Mononuclear cell (primary cell): Measurements from ENCODE around the gene HBEGF. TPM values are rescaled to one million over a fixed set of nuclear protein-coding genes. Genes with fewer than 3 reads are reported as not detected.

Experiments
- H3K27me3 ChIP-seq: 2 replicates; pipeline ENCODE4 v1.6.0; 2011; ENCODE audit warnings: low read length, control low read depth; ENCODE audit not compliant: insufficient read depth
- H3K4me1 ChIP-seq: 2 replicates; pipeline ENCODE4 v1.5.1; 2011; ENCODE audit warnings: mild to moderate bottlenecking, low read length, control low read depth; ENCODE audit not compliant: insufficient read depth
- H3K4me3 ChIP-seq: 2 replicates; pipeline ENCODE4 v1.5.1; 2011; ENCODE audit warnings: mild to moderate bottlenecking, low read length, moderate library complexity
- H3K9me3 ChIP-seq: 2 replicates; pipeline ENCODE4 v1.5.1; 2011; ENCODE audit warnings: low read depth, mild to moderate bottlenecking, control low read depth, low read length
- total RNA-seq: library from RNA; depleted of rRNA; stranded (reverse); fragments of >200 nt; gene quantifications from one replicate; pipeline ENCODE4 v1.2.3, GENCODE V29; 2012

Gene HBEGF
- total RNA-seq, 1 donor: 80.5 TPM

- peaks cover 8% of the 10 kb centered on the region for H3K4me1 ChIP-seq
- H3K4me3 ChIP-seq: no peak overlapping the region
- no peaks in the 10 kb centered on the region for H3K9me3 ChIP-seq
- H3K27me3 ChIP-seq: no peaks in the 10 kb centered on the region
Observed at GRCh38 chr5:140287801-140288521, 58.4 kb downstream of the HBEGF start.

- Histone ChIP-seq H3K9me3 (no peaks in the 10 kb centered on the region), H3K27me3 (no peaks in the 10 kb centered on the region), H3K4me3 (no peak overlapping the region), H3K4me1 (peaks cover 8% of the 10 kb centered on the region)
Observed at GRCh38 chr5:140286424-140286823, 60.0 kb downstream of the HBEGF start.

- H3K27me3 ChIP-seq: no peaks in the 10 kb centered on the region
- H3K9me3 ChIP-seq: no peaks in the 10 kb centered on the region
- no peak overlapping the region for H3K4me3 ChIP-seq
- H3K4me1 ChIP-seq: peaks cover 8% of the 10 kb centered on the region
Observed at GRCh38 chr5:140284013-140284412, 62.4 kb downstream of the HBEGF start.

Other genes starting within 250 kb of the HBEGF start
- 6.5 TPM for gene PURA, start 232.5 kb downstream of the HBEGF start, total RNA-seq
- gene IGIP, start 220.7 kb downstream of the HBEGF start, total RNA-seq: 2.3 TPM
- gene CYSTM1, start 171.4 kb downstream of the HBEGF start, total RNA-seq: 5.6 TPM
- 68.2 TPM for gene PFDN1, start 43.5 kb downstream of the HBEGF start, total RNA-seq
- gene SLC4A9, start 13.6 kb upstream of the HBEGF start, total RNA-seq: 0.10 TPM
- 227 TPM for gene ANKHD1, start 55.2 kb upstream of the HBEGF start, total RNA-seq
- 4.0 TPM for gene EIF4EBP3, start 201.1 kb upstream of the HBEGF start, total RNA-seq
- gene SRA1, start 210.9 kb upstream of the HBEGF start, total RNA-seq: 21.2 TPM
- gene APBB3, start 218.0 kb upstream of the HBEGF start, total RNA-seq: 24.2 TPM
- 13.1 TPM for gene SLC35A4, start 218.2 kb upstream of the HBEGF start, total RNA-seq